HG02943 (cell line): Measurements from ENCODE around the gene FAM131A.

ENCODE experiments used
- ATAC-seq: cut with Tn5 transposase; IDR thresholded peaks from one replicate; pipeline ENCODE4 v1.9.1; 2021; ENCODE audit warnings: mild to moderate bottlenecking, low read depth, moderate library complexity; ENCODE audit not compliant: unreplicated experiment

The FAM131A gene

DNA sequence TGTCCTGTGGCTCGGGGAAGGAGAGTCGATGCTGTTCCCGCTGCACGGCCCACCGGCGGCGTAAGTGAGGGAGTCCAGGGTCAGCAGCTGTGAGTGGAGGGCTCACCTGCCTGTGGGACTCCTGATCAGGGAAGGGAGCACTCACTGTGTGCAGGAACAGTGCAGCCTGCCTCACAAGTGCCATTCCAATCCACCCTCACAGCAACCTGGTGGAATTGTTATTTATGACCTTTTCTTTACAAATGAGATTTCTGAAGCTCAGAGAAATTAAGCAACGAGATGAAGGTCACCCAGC lies 51.5 kb downstream of the FAM131A start:
- no peak for ATAC-seq

DNA sequence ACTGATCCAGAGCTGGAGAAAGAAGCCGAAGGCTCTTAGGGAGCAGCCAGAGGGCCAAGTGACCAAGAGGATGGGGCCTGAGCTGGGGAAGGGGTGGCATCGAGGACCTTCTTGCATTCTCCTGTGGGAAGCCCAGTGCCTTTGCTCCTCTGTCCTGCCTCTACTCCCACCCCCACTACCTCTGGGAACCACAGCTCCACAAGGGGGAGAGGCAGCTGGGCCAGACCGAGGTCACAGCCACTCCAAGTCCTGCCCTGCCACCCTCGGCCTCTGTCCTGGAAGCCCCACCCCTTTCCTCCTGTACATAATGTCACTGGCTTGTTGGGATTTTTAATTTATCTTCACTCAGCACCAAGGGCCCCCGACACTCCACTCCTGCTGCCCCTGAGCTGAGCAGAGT lies 52.0 kb downstream of the FAM131A start:
- ATAC-seq, result no peak

DNA sequence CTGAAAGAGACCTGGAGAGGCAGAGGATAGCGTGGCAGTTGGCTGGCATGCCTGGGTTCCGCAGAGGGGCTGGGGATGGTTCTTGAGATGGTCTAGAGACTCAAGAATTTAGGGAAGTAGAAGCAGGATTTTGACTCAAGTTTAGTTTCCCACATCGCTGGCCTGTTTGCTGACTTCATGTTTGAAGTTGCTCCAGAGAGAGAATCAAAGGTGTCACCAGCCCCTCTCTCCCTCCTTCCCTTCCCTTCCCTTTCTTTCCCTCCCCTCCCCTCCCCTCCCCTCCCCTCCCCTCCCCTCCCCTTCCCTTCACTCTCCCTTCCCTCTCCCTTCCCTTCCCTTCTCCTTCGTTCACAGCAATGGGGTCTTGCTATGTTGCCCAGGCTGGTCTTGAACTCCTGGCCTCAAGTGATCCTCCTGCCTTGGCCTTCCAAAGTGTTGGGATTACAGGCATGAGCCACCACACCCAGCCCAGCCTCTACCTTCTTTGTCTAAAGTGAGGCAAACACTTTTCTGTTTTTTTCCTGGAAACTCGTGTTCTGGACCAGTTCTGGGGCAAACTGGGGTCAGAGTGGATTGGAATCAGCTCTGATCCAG lies 52.6 kb downstream of the FAM131A start:
- no peak for ATAC-seq

DNA sequence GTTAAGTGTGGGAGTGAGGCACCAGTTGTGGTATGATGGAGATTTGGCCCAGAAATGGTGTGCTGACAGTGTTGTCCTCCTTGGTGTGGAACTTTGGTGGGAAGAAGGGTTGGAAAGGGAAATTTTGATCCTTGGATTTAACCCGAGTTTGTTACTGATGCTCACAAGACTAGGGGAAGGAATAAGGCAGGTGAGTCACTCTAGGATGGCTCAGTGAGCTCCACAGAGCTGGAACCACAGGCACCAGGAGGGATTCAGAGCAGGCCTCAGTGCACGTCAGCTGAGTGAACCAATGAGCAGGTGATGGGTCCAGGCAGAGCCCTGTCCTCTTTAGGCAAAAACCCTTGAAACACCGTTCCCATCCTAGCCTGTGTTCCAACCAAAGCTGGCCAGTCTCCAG lies 53.9 kb downstream of the FAM131A start:
- no peak for ATAC-seq

DNA sequence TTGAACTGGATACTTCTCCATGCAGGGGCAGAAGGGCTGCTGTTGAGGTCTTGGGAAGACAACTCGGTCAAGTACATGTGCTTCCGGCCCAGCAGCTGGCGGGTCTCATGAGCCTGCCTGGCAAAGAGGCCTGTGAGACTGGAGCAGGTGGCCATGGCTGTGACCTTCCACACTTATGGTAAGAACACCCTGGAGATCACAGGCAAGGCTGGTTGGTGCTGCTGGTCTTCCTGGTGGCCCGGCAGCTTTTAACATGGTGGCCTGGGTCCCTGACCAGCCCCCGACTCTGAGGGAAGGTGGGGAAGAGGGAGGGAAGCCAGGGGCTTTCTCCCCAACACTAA lies 57.9 kb downstream of the FAM131A start:
- no peak for ATAC-seq
